ENCODE results near the gene CENPX. TPM values are rescaled to one million over a fixed set of nuclear protein-coding genes. Genes with fewer than 3 reads are reported as not detected.
A peak's percentile ranks its signal among the peaks of the same experiment; 100 is the strongest.

Gene CENPX
- total RNA-seq, 1 donor from 2014 or later, result 69.3 TPM

DNA sequence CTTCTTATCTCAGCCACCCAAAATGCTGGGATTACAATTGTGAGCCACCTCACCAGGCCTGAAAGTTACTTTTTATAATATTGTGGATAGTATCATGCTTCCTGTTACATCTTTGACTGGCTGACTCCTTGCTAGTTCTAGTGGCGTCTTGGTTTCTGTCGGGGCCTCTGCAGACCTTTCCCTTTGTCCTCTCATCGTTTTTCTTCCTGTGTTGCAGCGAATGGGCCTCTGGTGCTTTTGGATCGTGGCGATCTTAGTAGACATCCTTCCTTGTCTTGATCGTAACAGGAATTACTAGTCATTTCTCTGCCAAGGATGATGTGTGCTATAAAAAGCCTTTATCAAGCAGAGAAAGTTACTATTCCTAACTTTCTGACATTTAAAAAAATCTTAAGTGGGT is 24.5 kb downstream of the CENPX start:
- H3K4me3 Mint-ChIP-seq, result no peak overlapping the region

DNA sequence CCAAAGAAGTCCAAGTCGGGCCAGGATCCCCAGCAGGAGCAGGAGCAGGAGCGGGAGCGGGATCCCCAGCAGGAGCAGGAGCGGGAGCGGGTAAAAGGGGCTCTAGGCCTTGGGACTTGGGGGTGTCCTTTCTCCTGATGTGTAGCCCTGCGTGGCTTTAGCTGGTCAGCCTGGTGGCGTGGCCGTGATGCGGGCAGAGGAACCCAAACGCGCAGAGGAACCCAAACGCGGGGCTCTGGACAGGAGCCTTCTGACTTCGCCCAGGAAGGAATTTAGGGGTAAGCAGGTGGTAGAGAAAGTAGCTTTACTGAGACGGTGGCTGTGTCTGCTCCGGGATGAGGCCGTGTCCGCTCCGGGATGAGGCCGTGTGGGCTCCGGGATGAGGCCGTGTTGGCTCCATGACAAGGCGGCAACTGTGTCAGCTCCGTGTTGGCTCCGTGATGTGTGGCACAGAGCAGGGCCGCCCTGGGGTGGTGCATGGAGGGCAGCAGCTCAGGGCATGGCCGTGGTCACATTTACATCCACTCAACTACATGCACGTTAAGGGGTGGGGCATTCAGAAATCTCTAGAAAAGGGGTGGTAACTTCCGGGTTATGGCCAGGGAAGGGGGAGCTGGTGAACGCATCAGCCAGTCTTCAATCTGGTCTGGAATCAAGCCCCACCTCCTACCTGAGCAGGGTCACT is 25.8 kb downstream of the CENPX start:
- Mint-ChIP-seq H3K4me3 (no peak overlapping the region), H3K4me1 (ENCODE audit: unreplicated experiment) (peaks cover 15% of the 10 kb centered on the region), H3K27ac (no peak overlapping the region), H3K36me3 (peaks cover 4% of the 10 kb centered on the region), H3K27me3 (no peaks in the 10 kb centered on the region), H3K9me3 (no peaks in the 10 kb centered on the region)
- no peak for DNase-seq (ENCODE audit: extremely low spot score, unreplicated experiment)
- TF ChIP-seq, protein P1, sequence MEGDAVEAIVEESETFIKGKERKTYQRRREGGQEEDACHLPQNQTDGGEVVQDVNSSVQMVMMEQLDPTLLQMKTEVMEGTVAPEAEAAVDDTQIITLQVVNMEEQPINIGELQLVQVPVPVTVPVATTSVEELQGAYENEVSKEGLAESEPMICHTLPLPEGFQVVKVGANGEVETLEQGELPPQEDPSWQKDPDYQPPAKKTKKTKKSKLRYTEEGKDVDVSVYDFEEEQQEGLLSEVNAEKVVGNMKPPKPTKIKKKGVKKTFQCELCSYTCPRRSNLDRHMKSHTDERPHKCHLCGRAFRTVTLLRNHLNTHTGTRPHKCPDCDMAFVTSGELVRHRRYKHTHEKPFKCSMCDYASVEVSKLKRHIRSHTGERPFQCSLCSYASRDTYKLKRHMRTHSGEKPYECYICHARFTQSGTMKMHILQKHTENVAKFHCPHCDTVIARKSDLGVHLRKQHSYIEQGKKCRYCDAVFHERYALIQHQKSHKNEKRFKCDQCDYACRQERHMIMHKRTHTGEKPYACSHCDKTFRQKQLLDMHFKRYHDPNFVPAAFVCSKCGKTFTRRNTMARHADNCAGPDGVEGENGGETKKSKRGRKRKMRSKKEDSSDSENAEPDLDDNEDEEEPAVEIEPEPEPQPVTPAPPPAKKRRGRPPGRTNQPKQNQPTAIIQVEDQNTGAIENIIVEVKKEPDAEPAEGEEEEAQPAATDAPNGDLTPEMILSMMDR (conservative IDR thresholded peaks at IDR 0.05), result no peak

More for the DNA sequence above, 24.5 kb downstream of the CENPX start:
- Mint-ChIP-seq H3K27ac (no peak overlapping the region), H3K9me3 (no peaks in the 10 kb centered on the region), H3K27me3 (no peaks in the 10 kb centered on the region), H3K4me1 (ENCODE audit: unreplicated experiment) (peaks cover 15% of the 10 kb centered on the region), H3K36me3 (peaks cover 4% of the 10 kb centered on the region)
- no peak for DNase-seq (ENCODE audit: extremely low spot score, unreplicated experiment)
- TF ChIP-seq, protein P1 (conservative IDR thresholded peaks at IDR 0.05), result no peak

DNA sequence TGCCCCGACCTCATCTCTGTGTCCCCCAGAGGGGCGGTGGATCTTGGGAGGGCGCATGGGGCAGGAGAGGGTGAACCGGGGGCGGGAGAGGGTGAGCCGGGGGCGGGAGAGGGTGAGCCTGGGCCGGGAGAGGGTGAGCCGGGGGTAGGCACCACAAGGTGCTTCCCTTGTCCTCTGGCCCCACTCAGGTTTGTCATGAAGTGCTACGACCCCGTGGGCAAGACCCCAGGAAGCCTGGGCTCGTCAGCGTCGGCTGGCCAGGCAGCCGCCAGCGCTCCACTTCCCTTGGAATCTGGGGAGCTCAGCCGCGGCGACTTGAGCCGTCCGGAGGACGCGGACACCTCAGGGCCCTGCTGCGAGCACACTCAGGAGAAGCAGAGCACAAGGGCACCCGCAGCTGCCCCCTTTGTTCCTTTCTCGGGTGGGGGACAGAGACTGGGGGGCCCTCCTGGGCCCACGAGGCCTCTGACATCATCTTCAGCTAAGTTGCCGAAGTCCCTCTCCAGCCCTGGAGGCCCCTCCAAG is 26.4 kb downstream of the CENPX start:
- TF ChIP-seq, protein P1 (conservative IDR thresholded peaks at IDR 0.05), result no peak
- Mint-ChIP-seq H3K4me3 (no peak overlapping the region), H3K27ac (no peak overlapping the region), H3K27me3 (no peaks in the 10 kb centered on the region), H3K9me3 (no peaks in the 10 kb centered on the region), H3K36me3 (peaks cover 4% of the 10 kb centered on the region), H3K4me1 (ENCODE audit: unreplicated experiment) (peaks cover 15% of the 10 kb centered on the region)
- DNase-seq (ENCODE audit: extremely low spot score, unreplicated experiment), result no peak

DNA sequence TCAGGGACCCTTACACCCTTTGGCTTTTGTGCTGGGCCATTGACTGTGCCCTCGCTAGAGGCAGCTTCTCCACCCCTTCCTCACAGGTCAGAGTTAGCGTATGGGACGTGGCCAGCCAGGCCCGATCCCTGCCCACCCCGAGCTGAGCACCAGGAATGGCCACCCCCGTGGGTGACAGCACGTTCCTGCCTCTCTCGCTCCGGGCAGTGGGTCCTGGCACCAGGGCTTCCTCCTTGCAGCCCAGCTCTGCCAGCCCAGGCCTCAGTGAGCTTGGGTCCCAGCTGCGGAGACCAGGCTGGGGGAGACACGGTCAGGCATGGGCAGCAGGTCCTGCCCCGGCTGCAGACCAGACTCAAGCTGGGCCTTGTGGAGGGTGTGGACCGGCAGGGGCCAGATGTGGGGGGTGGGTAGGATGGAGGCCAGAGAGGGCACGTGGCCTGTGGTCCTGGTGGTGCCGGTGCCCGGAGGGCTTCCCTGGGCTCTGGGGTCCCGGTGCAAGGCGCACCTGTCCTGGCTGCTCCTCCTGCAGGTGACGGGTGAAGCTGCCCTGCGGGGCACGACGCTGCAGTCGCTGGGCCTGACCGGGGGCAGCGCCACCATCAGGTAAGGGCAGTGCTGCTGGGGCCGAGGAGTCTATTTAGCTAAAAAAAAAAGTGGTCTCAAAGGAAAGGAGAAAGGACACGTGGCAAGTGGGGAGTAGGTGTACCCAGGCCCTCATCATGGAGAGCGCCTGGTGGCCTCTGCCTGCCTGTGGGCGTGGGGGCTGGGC is 27.0 kb downstream of the CENPX start:
- no peak for DNase-seq (ENCODE audit: extremely low spot score, unreplicated experiment)
- no peak overlapping the region for H3K4me3 Mint-ChIP-seq
- H3K36me3 Mint-ChIP-seq, result peaks cover 7% of the 10 kb centered on the region
- H3K4me1 Mint-ChIP-seq (ENCODE audit: unreplicated experiment), result peaks cover 15% of the 10 kb centered on the region
- H3K9me3 Mint-ChIP-seq, result no peaks in the 10 kb centered on the region
- H3K27ac Mint-ChIP-seq, result no peak overlapping the region
- no peaks in the 10 kb centered on the region for H3K27me3 Mint-ChIP-seq
- TF ChIP-seq, protein P1 (conservative IDR thresholded peaks at IDR 0.05), result no peak

DNA sequence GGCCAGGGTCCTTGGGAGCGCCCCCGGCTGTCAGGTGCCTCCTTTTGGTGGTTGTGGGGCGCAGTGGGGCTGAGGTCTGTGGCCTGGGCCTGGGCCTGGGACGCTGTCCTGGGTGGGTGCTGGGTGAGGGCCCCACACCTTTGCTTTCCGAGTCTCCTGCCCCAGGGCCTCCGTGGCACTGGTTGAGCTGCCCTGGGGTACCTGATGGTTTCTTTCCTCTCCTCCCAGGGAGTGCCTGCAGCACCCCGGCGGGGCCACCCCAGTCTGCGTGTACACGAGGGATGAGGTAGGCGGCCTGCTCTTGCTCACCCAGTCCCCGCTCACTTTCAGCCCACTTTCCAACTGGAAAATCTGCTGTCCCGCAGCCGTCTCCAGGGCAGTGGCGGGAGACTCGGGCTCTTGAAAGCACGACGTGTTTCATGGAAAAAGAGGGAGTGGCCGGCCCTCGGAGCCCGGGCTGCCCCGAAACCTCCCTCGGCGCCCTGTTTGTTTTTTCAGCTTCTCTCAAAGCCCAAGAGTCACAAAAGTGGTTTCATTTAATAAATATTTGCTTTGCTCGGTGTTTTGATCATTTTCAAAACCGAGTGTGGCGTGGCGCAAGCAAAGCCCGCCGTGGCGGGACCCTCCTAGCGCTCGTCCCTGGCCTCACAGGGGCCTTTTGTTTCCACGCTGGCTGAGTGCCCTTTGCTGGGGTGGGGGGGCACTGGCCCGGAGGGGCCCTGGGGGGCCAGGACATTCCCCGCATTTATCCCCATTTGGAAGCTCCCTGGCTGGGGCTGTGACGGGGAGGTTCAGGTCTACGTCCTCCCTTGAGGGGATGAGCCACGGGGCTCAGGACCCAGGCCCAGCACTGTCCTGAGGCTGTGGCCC is 27.9 kb downstream of the CENPX start:
- DNase-seq (ENCODE audit: extremely low spot score, unreplicated experiment), result no peak
- no peak overlapping the region for H3K4me3 Mint-ChIP-seq
- TF ChIP-seq, protein P1 (conservative IDR thresholded peaks at IDR 0.05), result no peak
- H3K4me1 Mint-ChIP-seq (ENCODE audit: unreplicated experiment), result peaks cover 15% of the 10 kb centered on the region
- H3K27ac Mint-ChIP-seq, result peak overlapping the region; percentile 59
- H3K27me3 Mint-ChIP-seq, result no peaks in the 10 kb centered on the region
- H3K9me3 Mint-ChIP-seq, result no peaks in the 10 kb centered on the region
- H3K36me3 Mint-ChIP-seq, result peaks cover 10% of the 10 kb centered on the region

Data from type B pancreatic cell (in vitro differentiated cells).